HEK293 (cell line): ENCODE measurements around the gene HOXA10.

Experiments
- CTCF ChIA-PET: fragments of 350-600 bp; formaldehyde crosslinking; extraction: SDS; loops from one replicate; lab custom pipeline; 2021; ENCODE audit warnings: antibody characterized with exemption; lab: Yijun Ruan, JAX
- POLR2A ChIA-PET: fragments of 300-600 bp; formaldehyde crosslinking; extraction: SDS; loops from one replicate; lab custom pipeline; 2020; ENCODE audit warnings: antibody characterized with exemption, inconsistent platforms; lab: Yijun Ruan, JAX
- H3K27ac ChIP-seq: fragments of 200-500 bp; sonication (Bioruptor generic); 2 replicates; pipeline ENCODE4 v1.5.1; 2014; ENCODE audit warnings: low read depth, low read length, control low read depth, inconsistent platforms; ENCODE audit errors: extremely low read depth
- H3K36me3 ChIP-seq, 2 experiments: fragments of 200-500 bp in 1 of 2; sonication (Bioruptor generic) in 1 of 2; 1 replicate in 1 of 2; 2 replicates in 1 of 2; pipeline ENCODE4 v1.5.1; 2014 to 2017; ENCODE audit warnings: inconsistent platforms in 2 of 2, low read length in 2 of 2; ENCODE audit not compliant: control insufficient read depth in 2 of 2, insufficient read depth in 1 of 2
- H3K4me1 ChIP-seq: fragments of 200-500 bp; sonication (Bioruptor generic); 2 replicates; pipeline ENCODE4 v1.5.1; 2014; ENCODE audit warnings: mild to moderate bottlenecking, low read length, inconsistent platforms; ENCODE audit not compliant: control insufficient read depth, insufficient read depth
- H3K4me3 ChIP-seq: 2 replicates; pipeline ENCODE4 v1.5.1; 2011; ENCODE audit warnings: low read depth, mild to moderate bottlenecking, control low read depth, low read length, moderate library complexity
- H3K9me3 ChIP-seq: fragments of 200-500 bp; sonication (Bioruptor generic); 2 replicates; pipeline ENCODE4 v1.5.1; 2014; ENCODE audit warnings: low read depth, low read length, inconsistent platforms; ENCODE audit not compliant: control insufficient read depth, insufficient read depth
- ATF2 ChIP-seq: fragments of 450-650 bp; formaldehyde crosslinking; IDR thresholded peaks from 2 replicates; pipeline ENCODE4 v1.5.1; 2016; ENCODE audit warnings: missing biosample characterization, missing genetic modification characterization, low read depth
- EGR2 ChIP-seq: fragments of 450-650 bp; formaldehyde crosslinking; IDR thresholded peaks from 2 replicates; pipeline ENCODE4 v1.5.1; 2016; ENCODE audit warnings: low read depth, missing biosample characterization, missing genetic modification characterization
- GLIS1 ChIP-seq: fragments of 450-650 bp; formaldehyde crosslinking; IDR thresholded peaks from 2 replicates; pipeline ENCODE4 v1.5.1; 2016; ENCODE audit warnings: missing biosample characterization, missing genetic modification characterization
- HOXA7 ChIP-seq: sonication (generic); formaldehyde crosslinking; IDR thresholded peaks from 2 replicates; pipeline ENCODE4 v1.8.1; 2022; ENCODE audit warnings: missing genetic modification reagents, borderline replicate concordance
- INSM2 ChIP-seq: fragments of 450-650 bp; formaldehyde crosslinking; IDR thresholded peaks from 2 replicates; pipeline ENCODE4 v1.5.1; 2016; ENCODE audit warnings: missing biosample characterization, missing genetic modification characterization
- REST ChIP-seq: fragments of 450-650 bp; formaldehyde crosslinking; IDR thresholded peaks from 2 replicates; pipeline ENCODE4 v1.5.1; 2016; ENCODE audit warnings: missing biosample characterization, missing genetic modification characterization
- WT1 ChIP-seq: fragments of 450-650 bp; formaldehyde crosslinking; IDR thresholded peaks from 2 replicates; pipeline ENCODE4 v1.5.1; 2016; ENCODE audit warnings: missing biosample characterization, missing genetic modification characterization
- ZEB2 ChIP-seq: fragments of 450-650 bp; formaldehyde crosslinking; IDR thresholded peaks from 2 replicates; pipeline ENCODE4 v1.5.1; 2016; ENCODE audit warnings: missing biosample characterization, missing genetic modification characterization
- ZNF16 ChIP-seq: fragments of 450-650 bp; formaldehyde crosslinking; IDR thresholded peaks from 2 replicates; pipeline ENCODE4 v1.5.1; 2016; ENCODE audit warnings: low read depth, missing biosample characterization, missing genetic modification characterization
- ZNF2 ChIP-seq: fragments of 450-650 bp; formaldehyde crosslinking; IDR thresholded peaks from 2 replicates; pipeline ENCODE4 v1.5.1; 2016; ENCODE audit warnings: missing biosample characterization, missing genetic modification characterization
- ZNF239 ChIP-seq: fragments of 450-650 bp; formaldehyde crosslinking; IDR thresholded peaks from 2 replicates; pipeline ENCODE4 v1.5.1; 2016; ENCODE audit warnings: missing biosample characterization, missing genetic modification characterization
- ZNF266 ChIP-seq: fragments of 450-650 bp; formaldehyde crosslinking; IDR thresholded peaks from 2 replicates; pipeline ENCODE4 v1.5.1; 2016; ENCODE audit warnings: missing biosample characterization, missing genetic modification characterization, low read depth
- ZNF660 ChIP-seq: fragments of 450-650 bp; IDR thresholded peaks from 2 replicates; pipeline ENCODE4 v1.5.1; 2018; ENCODE audit warnings: missing biosample characterization, mild to moderate bottlenecking, missing genetic modification characterization
- ZNF777 ChIP-seq: fragments of 450-650 bp; formaldehyde crosslinking; IDR thresholded peaks from 2 replicates; pipeline ENCODE4 v1.5.1; 2017; ENCODE audit warnings: missing biosample characterization, missing genetic modification characterization, borderline replicate concordance
- TF ChIP-seq, protein P1 (sequence below): fragments of 450-650 bp; IDR thresholded peaks from 2 replicates; pipeline ENCODE4 v1.5.1; 2018; ENCODE audit warnings: missing biosample characterization, missing genetic modification characterization
- TF ChIP-seq, protein P2 (sequence below): fragments of 450-650 bp; formaldehyde crosslinking; IDR thresholded peaks from 2 replicates; pipeline ENCODE4 v1.5.1; 2016; ENCODE audit warnings: missing biosample characterization, missing genetic modification characterization
- TF ChIP-seq, protein P3 (sequence below): fragments of 450-650 bp; formaldehyde crosslinking; conservative IDR thresholded peaks from 2 replicates; pipeline ENCODE4 v1.5.1; 2016; ENCODE audit warnings: low read depth, missing biosample characterization, missing genetic modification characterization

HOXA10 gene

DNA sequence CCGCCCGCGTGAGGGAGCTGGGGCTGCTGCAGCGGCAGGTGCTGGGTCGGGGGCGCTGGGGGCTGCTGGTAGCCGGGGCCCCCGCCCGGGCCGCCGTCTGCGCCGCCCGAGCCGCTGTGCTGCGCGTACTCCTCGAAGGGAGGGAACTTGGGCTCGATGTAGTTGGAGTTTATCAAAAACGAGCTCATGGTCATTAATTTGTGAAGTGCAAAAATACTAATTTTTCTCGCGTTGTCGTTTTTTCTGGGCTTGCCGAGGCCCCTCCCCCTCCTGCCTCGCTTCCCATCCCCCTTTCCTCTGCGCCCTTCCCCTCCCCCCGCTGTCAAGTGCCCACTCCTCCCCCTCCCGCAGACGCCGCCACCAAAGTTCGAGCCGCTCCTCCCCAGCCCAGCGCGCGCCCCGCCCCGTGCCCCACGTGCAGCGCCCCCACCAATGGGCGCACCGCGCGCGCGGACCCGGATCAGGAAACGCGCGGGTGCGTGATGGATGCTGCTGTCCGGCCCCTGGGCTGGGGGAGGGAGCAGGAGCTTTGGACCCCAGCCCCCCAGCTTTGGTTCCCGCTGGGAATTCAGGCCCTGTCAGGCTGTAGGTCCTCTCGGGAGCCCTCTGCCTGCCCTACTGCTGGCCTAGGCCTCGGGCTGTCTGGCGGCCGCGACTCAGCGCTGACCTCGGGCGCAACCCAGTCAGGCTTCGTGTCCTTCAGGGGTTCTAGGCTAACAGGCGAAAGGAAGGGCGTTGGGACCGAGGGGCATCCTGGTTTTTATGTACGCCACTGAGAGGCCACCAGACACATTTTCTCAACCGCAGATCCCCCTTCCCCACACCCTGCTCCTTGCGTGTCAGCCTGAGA is 43.4 kb downstream of the HOXA10 start, which contains the start of gene HOXA4:
Gene HOXA4 (minus strand): TSS at position 218 of the 850 bp plus-strand sequence. CDS start 24 bp downstream, at position 194.
- CTCF ChIA-PET: interaction anchor here (0.7 to 2.7 kb wide), 12 partner anchors 9 to 923 kb away, joined by 3 to 12 read pairs (median 5); partner anchors contain the start of genes HOXA5 and HOXA6
- Histone ChIP-seq H3K9me3 (no peaks in the 10 kb centered on the region), H3K27ac (peak within 1 kb of the TSS; percentile 100), H3K4me1 (peaks cover 78% of the 10 kb centered on the region), H3K36me3 (peaks cover 5 to 12% of the 10 kb centered on the region in 2 experiments; a peak in 1 of 3 replicates), H3K4me3 (peak within 1 kb of the TSS; percentile 52)
- POLR2A ChIA-PET: interaction anchor here (1.1 to 2.2 kb wide), 11 partner anchors 11 to 273 kb away, joined by 3 to 29 read pairs (median 6); partner anchors contain the start of genes HOXA1, HOXA5, HOXA7 and SKAP2
- TF ChIP-seq ZNF660 (tag by site-specific recombination) (peak; percentile 22; the same call in 1 of the 2 replicates), ZNF239 (tag by site-specific recombination) (no peak), EGR2 (tag by site-specific recombination) (no peak; the same call in 1 of the 2 replicates), ZEB2 (tag by site-specific recombination) (0 out of 2 replicates have a peak, but pooled peaks have one; percentile 59), ZNF2 (tag by site-specific recombination) (no peak), ZNF266 (no peak), GLIS1 (tag by site-specific recombination) (peak; percentile 35), ZNF777 (tag by site-specific recombination) (no peak), HOXA7 (CRISPR knock-in tag) (no peak), WT1 (tag by site-specific recombination) (0 out of 2 replicates have a peak, but pooled peaks have one; percentile 32), INSM2 (tag by site-specific recombination) (no peak; the same call in 1 of the 2 replicates), ZNF16 (tag by site-specific recombination) (no peak), REST (tag by site-specific recombination) (peak; percentile 59; the same call in 1 of the 2 replicates), ATF2 (tag by site-specific recombination) (no peak)
- TF ChIP-seq, protein P1, sequence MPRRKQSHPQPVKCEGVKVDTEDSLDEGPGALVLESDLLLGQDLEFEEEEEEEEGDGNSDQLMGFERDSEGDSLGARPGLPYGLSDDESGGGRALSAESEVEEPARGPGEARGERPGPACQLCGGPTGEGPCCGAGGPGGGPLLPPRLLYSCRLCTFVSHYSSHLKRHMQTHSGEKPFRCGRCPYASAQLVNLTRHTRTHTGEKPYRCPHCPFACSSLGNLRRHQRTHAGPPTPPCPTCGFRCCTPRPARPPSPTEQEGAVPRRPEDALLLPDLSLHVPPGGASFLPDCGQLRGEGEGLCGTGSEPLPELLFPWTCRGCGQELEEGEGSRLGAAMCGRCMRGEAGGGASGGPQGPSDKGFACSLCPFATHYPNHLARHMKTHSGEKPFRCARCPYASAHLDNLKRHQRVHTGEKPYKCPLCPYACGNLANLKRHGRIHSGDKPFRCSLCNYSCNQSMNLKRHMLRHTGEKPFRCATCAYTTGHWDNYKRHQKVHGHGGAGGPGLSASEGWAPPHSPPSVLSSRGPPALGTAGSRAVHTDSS: no peak
- TF ChIP-seq, protein P2, sequence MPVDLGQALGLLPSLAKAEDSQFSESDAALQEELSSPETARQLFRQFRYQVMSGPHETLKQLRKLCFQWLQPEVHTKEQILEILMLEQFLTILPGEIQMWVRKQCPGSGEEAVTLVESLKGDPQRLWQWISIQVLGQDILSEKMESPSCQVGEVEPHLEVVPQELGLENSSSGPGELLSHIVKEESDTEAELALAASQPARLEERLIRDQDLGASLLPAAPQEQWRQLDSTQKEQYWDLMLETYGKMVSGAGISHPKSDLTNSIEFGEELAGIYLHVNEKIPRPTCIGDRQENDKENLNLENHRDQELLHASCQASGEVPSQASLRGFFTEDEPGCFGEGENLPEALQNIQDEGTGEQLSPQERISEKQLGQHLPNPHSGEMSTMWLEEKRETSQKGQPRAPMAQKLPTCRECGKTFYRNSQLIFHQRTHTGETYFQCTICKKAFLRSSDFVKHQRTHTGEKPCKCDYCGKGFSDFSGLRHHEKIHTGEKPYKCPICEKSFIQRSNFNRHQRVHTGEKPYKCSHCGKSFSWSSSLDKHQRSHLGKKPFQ (tag by site-specific recombination): 0 out of 2 replicates have a peak, but pooled peaks have one; percentile 38
- TF ChIP-seq, protein P3, sequence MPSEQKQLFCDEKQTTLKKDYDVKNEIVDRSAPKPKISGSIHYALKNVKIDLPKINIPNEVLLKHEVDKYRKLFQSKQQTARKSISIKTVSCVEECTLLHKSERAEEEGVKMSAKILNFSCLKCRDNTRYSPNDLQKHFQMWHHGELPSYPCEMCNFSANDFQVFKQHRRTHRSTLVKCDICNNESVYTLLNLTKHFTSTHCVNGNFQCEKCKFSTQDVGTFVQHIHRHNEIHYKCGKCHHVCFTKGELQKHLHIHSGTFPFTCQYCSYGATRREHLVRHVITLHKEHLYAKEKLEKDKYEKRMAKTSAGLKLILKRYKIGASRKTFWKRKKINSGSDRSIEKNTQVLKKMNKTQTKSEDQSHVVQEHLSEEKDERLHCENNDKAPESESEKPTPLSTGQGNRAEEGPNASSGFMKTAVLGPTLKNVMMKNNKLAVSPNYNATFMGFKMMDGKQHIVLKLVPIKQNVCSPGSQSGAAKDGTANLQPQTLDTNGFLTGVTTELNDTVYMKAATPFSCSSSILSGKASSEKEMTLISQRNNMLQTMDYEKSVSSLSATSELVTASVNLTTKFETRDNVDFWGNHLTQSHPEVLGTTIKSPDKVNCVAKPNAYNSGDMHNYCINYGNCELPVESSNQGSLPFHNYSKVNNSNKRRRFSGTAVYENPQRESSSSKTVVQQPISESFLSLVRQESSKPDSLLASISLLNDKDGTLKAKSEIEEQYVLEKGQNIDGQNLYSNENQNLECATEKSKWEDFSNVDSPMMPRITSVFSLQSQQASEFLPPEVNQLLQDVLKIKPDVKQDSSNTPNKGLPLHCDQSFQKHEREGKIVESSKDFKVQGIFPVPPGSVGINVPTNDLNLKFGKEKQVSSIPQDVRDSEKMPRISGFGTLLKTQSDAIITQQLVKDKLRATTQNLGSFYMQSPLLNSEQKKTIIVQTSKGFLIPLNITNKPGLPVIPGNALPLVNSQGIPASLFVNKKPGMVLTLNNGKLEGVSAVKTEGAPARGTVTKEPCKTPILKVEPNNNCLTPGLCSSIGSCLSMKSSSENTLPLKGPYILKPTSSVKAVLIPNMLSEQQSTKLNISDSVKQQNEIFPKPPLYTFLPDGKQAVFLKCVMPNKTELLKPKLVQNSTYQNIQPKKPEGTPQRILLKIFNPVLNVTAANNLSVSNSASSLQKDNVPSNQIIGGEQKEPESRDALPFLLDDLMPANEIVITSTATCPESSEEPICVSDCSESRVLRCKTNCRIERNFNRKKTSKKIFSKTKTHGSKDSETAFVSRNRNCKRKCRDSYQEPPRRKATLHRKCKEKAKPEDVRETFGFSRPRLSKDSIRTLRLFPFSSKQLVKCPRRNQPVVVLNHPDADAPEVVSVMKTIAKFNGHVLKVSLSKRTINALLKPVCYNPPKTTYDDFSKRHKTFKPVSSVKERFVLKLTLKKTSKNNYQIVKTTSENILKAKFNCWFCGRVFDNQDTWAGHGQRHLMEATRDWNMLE: no peak
